ENCODE measurements around the gene CFAP73. TPM values are rescaled to one million over a fixed set of nuclear protein-coding genes. Genes with fewer than 3 reads are reported as not detected.
"Not testable (repeated sequence)": the region's sequence is repeated elsewhere in the genome, so short reads cannot be mapped to it uniquely, and the experiment has no call there.

Gene CFAP73
- total RNA-seq, 1 donor from 2014 or later, result not detected

DNA sequence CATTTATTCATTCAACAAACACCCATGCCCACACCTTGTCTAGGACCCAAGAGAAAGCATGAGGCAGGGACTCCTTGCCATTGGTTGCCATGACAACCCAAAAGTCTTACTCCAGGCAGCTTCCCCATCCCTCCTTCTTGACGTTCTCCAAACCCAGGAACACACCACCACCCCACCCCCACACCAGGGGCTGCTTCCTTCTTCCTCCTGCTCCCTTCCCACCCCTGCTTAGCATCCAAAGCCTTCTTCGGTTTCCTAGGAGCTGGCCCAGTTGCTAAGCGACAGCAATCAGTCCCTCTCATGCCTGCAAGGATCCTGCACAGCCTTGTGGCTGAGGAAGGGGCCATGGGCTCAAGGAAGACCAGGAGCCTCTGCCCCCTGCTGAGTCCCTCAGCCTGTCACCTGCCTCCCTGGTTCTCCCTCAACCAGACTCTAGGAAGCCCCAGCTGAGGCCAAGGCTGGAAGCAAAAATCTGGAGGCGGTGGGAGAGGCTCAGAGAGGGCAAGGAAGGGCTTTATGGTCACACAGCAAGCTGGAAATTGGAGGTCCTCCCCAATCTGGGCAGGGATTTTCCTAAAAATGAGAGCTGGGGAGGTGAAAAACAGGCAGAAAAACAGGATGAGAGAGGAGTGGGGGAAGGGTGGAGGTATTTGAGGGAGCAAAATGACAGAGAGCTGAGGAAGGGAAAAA lies 29.4 kb upstream of the CFAP73 start:
- no peak for DNase-seq

GRCh38 chr12:113120670-113121370 lies 28.7 kb upstream of the CFAP73 start:
- no peak for DNase-seq

DNA sequence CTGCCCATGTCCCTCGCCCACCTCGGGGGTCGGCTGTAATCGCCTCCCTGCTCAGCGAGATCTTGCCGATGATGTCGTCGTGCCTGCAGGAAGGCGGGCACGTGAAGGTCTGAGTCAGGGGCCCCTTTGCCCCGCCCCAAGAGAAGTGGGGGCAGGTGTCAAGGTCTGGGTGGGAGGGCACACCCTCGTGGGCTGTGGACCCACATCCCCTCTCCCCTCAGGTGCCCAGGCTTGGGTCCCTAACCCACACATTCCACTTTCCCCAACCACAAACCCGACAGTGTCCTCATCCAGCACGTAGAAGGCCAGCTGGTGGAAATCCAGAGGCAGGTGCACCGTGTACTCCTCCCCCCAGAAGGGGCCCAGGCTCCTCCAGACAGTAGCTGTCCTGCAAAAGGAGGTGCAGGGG lies 21.7 kb upstream of the CFAP73 start:
- no peak for DNase-seq

DNA sequence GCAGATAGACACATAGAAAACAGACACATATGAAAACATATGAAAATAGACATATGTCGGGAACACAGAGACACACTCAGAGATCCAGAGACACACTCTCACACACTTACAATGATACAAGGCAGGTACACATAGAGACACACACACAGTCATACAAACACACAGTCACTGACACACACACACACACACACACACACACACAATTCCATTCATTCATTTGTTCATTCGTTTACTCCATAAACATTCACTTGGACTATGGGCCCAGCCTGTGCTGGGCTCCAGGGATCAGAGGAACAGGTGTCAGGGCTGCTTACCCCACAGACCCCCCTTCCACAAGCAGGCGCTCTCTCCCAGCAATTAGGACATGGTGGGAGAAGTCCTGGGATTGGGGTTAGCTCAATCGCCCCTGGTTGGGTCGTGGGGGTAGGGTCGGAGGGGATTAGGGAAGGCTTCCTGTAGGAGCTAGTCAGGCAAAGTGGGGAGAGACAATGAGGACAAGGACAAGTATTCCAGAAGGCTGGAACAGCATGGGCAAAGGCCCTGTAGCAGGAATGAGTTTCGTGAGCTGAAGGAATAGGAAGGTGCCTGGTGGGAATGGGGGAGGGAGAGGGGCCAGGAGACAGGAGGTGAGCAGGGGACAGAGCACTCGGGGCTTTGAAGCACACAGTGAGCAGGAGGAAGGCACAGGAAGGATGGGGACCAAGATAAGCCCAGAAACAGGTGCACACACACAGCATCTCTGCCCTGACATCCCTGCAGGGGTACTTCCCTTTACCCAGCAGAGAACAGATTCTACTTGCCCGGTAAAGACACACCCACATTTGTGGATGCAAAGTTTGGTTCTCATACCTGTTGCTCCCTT lies 20.5 kb upstream of the CFAP73 start:
- no peak for DNase-seq

GRCh38 chr12:113129664-113130456 lies 19.7 kb upstream of the CFAP73 start:
- no peak for DNase-seq

GRCh38 chr12:113130457-113131135 lies 18.9 kb upstream of the CFAP73 start:
- no peak for DNase-seq

DNA sequence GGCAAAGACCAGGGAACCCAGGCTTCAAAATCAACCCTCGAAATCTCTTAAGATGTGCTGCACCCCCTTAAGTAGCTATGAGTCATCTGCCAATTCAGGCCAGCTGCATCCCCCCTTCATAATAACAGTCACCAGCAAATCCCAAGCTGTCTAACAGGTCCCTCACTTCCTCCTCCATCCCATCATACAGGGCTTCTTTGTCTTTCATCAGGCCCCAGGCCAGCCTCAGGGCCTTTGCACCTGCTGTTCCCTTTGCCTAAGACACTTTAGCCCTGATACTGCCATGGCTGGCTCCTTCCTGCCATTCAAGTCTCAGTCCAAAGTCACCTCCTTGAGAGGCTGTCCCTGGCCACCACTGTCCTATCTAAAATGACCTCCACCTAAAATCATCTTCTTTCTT lies 18.0 kb upstream of the CFAP73 start:
- no peak for DNase-seq

- DNase-seq, result no peak
These were observed 16.5 kb upstream of the CFAP73 start for GRCh38 chr12:113133036-113133435.

- DNase-seq, result no peak
These were observed 15.9 kb upstream of the CFAP73 start for GRCh38 chr12:113133666-113134065.

DNA sequence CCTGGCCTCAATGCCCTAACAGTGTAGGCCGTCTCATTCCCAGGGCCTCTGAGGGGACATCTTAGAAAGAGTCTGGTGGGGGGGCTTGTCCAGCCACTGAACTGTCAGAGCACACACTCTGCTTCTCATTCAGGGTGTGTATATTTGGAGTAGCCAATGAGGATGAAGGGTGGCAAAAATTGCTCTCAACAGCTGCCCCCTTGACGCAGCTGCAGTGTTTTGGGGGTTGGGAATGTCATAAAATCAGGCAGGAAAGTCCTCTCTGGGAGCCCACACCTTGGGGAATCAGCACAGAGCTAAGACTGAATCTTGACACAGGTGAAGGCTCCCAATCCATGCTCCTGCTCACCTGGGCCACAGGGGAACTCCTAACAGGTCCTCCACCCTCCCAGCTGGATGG lies 15.5 kb upstream of the CFAP73 start:
- DNase-seq, result no peak

- DNase-seq, result no peak
These were observed 15.0 kb upstream of the CFAP73 start for GRCh38 chr12:113134521-113134951.

- no peak for DNase-seq
These were observed 14.1 kb upstream of the CFAP73 start, which contains the start of gene RASAL1 for GRCh38 chr12:113135178-113136127. Gene RASAL1 (minus strand): TSS chr12:113135761. CDS start chr12:113135462, 299 bp downstream.

- DNase-seq, result no peak
These were observed 13.2 kb upstream of the CFAP73 start for GRCh38 chr12:113136128-113136989.

- no peak for DNase-seq
These were observed 12.5 kb upstream of the CFAP73 start for GRCh38 chr12:113136990-113137511.

DNA sequence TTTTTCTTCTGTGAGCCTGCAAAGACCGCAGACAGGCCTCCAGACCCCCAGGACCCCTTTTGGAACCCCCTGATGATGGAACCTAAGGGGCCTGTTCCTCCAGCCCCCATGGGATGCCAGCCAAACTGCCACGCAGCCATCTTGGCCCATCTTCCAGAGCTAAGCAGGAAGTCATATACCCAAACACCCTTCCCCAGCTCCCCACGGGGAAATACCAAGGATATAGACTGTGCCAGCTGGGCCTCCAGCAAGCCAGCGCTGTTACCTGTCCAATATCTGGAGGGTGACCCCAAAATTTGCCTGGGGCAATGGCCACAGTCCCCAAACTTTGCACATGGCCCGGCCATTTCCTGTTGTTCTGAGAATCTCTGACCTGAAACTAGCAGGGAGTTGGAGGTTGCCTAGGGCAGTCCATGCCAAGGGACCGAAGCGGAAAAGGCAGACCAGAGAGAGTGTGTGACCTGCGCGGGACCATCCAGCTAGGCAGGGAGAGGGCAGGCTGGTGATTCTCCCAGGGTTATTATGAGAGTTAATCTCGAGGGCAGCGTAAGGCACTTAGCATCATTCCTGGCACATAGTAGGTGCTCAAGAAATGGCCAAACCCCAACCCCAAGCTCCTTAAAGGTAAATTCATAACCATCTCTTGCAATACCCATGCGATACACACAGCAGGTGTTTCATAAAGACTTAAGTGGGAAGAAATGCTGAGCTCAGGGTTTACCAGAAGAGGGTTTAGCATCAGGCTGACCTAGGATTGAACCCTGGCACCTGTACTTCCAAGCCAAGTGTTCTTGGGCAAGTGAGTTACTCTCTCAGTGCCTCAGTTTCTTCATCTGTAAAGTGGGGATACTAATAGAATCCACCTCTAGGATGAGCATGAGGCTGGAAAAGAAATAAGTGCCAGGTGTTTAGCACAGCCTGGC lies 11.4 kb upstream of the CFAP73 start:
- no peak for DNase-seq

DNA sequence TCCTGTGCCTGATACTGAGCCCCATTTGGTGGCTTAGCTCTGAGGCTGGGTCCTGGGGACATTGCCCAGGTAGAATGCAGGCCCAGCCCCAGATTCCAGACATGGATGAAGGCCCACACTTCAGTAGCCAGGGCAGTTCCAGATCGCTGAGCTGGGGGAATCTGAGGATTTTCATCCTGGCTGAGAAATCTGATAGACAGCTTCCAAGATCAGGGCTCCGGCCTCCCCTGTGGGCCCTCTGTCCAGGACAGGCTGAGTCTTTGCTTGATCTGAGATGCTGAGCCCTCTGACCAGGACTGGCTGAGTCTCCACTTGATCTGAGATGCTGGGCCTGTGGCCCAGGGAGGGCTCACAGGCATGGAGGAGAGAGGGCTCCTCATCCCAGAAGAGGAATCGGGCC lies 10.7 kb upstream of the CFAP73 start:
- DNase-seq, result no peak

DNA sequence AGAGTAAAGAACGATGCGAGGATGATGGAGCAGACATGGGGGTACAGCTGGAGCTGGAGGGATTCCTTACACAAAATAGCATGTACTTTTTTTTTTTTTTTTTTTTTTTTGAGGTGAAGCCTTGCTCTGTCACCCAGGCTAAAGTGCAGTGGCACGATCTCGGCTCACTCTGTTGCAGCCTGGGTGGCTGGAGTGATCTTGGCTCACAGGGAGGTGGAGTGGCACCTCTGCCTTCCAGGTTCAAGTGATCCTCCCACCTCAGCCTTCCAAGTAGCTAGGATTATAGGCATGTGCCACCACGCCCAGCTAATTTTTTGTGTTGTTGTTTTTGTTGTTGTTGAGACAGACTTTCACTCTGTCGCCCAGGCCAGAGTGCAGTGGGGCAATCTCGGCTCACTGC lies 8.8 kb upstream of the CFAP73 start:
- DNase-seq, result no peak

DNA sequence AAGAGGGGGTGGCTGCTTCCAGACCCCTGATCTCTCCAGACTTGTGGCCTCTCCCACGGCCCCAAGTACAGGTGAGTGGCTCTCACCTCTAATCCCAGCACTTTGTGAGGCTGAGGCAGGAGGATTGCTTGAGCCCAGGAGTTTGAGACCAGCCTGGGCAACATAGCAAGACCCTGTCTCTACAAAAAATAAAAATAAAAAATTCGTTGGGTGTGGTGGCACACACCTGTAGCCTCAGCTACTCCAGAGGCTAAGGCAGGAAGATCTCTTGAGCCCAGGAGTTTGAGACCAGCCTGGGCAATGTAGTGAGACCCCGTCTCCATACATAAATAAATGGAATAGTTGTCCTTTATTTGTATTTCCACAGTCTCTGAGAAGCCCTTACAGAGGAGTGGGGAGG lies 7.8 kb upstream of the CFAP73 start:
- not testable (repeated sequence) for DNase-seq
